Progenitor cell of endocrine pancreas (in vitro differentiated cells): ENCODE results near the gene KCNA1. TPM values are rescaled to one million over a fixed set of nuclear protein-coding genes. Genes with fewer than 3 reads are reported as not detected.

Experiments used
- DNase-seq: peaks from one replicate; pipeline ENCODE4 v3.0.0; 2021; ENCODE audit warnings: low spot score; ENCODE audit not compliant: unreplicated experiment
- H3K27ac Mint-ChIP-seq: 2 replicates; pipeline ENCODE4 v1.8.0; 2021; ENCODE audit warnings: mild to moderate bottlenecking, moderate library complexity, mixed read lengths
- H3K27me3 Mint-ChIP-seq: 2 replicates; pipeline ENCODE4 v1.8.0; 2021; ENCODE audit warnings: mixed read lengths
- H3K36me3 Mint-ChIP-seq: 2 replicates; pipeline ENCODE4 v1.8.0; 2022; ENCODE audit warnings: mixed read lengths; ENCODE audit not compliant: insufficient read depth
- H3K4me1 Mint-ChIP-seq: 2 replicates; pipeline ENCODE4 v1.8.0; 2021; ENCODE audit warnings: low read depth, mixed read lengths
- H3K4me3 Mint-ChIP-seq: 2 replicates; pipeline ENCODE4 v1.8.0; 2021; ENCODE audit warnings: low read depth, mild to moderate bottlenecking, moderate library complexity, mixed read lengths
- H3K9me3 Mint-ChIP-seq: 2 replicates; pipeline ENCODE4 v1.8.0; 2021; ENCODE audit warnings: low read depth, mixed read lengths
- CTCF ChIP-seq: fragments of 200-600 bp; sonication (generic); IDR thresholded peaks from one replicate; pipeline ENCODE4 v1.5.0; 2021; ENCODE audit warnings: antibody characterized with exemption, mild to moderate bottlenecking; ENCODE audit not compliant: unreplicated experiment
- total RNA-seq: library from RNA; stranded (reverse); gene quantifications from 2 replicates; pipeline ENCODE4 v1.2.1, GENCODE V29; 2021

KCNA1 gene
- total RNA-seq, 1 donor from 2014 or later: not detected

DNA sequence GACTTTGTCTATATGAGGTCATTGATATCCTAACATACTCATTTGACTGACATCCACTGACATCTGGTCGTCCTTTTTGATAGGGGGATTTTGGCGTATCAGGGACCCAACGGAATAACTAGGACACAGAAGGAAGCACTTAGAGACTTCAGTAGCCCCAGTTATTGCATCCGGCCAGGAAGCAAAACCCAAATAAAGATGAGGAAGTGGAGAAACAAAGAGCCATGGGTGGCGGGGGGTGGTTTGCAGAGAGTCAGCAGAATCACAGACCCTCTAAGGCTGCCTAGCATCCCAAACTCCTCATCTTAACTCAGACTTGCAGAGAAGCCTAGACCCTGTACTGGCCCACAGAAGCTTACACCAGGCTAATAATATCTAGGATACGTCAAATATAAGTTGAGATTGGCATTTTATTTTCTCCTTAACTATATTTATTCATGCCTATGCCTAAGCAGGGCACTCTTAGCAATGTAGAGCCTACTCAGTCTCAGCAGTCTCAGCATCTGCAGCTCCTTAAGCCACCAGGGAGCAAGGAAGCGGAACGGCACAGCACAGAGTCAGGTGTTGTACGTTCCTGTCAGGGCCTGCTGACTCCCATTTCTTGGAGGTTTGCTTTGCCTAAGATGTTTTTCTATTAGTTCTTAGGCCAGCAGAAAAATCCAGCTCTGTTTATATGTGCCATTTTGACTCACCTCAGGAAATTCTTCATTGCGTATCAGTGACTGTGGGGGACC lies 45.1 kb downstream of the KCNA1 start:
- H3K4me1 Mint-ChIP-seq: no peaks in the 10 kb centered on the region
- no peak for TF ChIP-seq CTCF
- H3K4me3 Mint-ChIP-seq: no peak overlapping the region
- DNase-seq: no peak
- H3K9me3 Mint-ChIP-seq: no peaks in the 10 kb centered on the region
- H3K36me3 Mint-ChIP-seq: no peaks in the 10 kb centered on the region
- no peak overlapping the region for H3K27ac Mint-ChIP-seq
- peaks cover 92% of the 10 kb centered on the region for H3K27me3 Mint-ChIP-seq

DNA sequence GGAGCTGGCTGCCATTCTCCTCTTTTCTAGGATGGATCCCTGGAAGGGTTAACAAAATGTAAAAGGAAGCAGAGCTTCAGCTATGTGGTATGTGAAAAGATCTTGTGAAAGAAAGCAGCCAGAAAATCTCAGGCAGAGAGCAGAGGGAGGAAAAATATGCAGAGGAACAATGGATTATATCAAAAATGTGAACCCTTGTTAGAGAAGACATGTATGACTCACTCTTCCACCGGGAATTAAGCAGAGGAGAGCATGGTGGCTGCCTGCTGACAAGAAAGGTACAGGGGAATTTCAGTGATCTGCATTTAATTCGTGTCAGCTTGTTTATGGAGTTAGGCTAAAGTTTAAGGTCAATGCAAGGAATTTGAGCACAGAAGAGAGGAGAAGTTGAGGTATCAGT lies 46.3 kb downstream of the KCNA1 start:
- Mint-ChIP-seq H3K27ac (no peak overlapping the region), H3K4me3 (no peak overlapping the region), H3K4me1 (no peaks in the 10 kb centered on the region), H3K27me3 (peaks cover 94% of the 10 kb centered on the region), H3K36me3 (no peaks in the 10 kb centered on the region), H3K9me3 (no peaks in the 10 kb centered on the region)
- no peak for DNase-seq
- no peak for TF ChIP-seq CTCF

DNA sequence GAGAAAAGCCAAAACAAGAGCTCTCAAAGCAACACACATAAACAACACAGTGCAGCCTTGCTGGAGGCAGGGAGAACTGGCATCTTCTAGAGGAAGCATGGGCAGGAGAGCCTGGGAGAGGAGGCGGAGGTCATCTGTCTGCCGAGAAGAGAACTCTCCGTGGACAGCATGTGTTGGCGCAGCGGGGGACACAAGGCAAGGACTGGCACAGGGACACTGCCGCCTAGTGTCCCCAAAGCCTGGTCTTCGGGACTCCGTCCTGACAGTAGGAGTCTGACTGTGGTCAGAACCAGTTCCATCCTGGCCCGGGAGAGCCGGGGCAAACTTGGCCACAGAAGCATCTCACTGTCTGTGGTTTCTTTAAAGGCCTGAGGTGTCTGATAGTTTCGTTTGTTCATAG lies 47.3 kb downstream of the KCNA1 start:
- no peak for TF ChIP-seq CTCF
- Mint-ChIP-seq H3K4me1 (no peaks in the 10 kb centered on the region), H3K36me3 (no peaks in the 10 kb centered on the region), H3K27me3 (peaks cover 96% of the 10 kb centered on the region), H3K9me3 (no peaks in the 10 kb centered on the region), H3K4me3 (no peak overlapping the region), H3K27ac (no peak overlapping the region)
- no peak for DNase-seq

DNA sequence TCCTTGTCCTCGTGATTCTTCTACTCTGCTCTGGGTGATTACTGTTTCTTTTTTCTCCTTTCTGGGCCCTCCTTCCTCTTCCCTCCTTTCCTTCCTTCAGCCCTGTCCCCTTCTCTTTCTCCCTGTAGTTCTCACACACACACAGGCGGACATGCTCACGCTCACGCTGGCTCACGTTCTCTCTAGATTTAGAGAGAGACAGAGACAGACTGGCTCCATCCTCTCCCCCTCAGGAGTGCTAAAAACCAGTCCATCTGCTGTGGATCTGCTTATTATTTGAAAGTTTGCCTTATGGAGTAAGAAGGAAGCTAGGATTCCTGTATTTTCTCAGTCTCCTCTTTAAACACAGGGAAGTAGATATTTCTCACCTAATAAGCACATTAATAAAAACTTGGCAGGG lies 48.1 kb downstream of the KCNA1 start:
- no peak for DNase-seq
- Mint-ChIP-seq H3K27ac (no peak overlapping the region), H3K4me1 (no peaks in the 10 kb centered on the region), H3K9me3 (no peaks in the 10 kb centered on the region), H3K4me3 (no peak overlapping the region), H3K27me3 (peaks cover 96% of the 10 kb centered on the region), H3K36me3 (no peaks in the 10 kb centered on the region)
- no peak for TF ChIP-seq CTCF

- no peaks in the 10 kb centered on the region for H3K36me3 Mint-ChIP-seq
- H3K27me3 Mint-ChIP-seq: peaks cover 95% of the 10 kb centered on the region
- TF ChIP-seq CTCF: no peak
- H3K4me3 Mint-ChIP-seq: no peak overlapping the region
- H3K9me3 Mint-ChIP-seq: no peaks in the 10 kb centered on the region
- H3K4me1 Mint-ChIP-seq: peaks cover 4% of the 10 kb centered on the region
- H3K27ac Mint-ChIP-seq: no peak overlapping the region
- no peak for DNase-seq
Observed at GRCh38 chr12:4958697-4959375, 49.1 kb downstream of the KCNA1 start.
